Measurements from ENCODE around the gene DFFB. TPM values are rescaled to one million over a fixed set of nuclear protein-coding genes. Genes with fewer than 3 reads are reported as not detected.

Gene DFFB
- total RNA-seq, 4 donors from 2014 or later: 7.4 to 18.3 (median 15.7) TPM; not detected in 1

GRCh38 chr1:3925762-3926161 lies 68.5 kb downstream of the DFFB start:
- H3K27ac ChIP-seq: no peak overlapping the region
- TF ChIP-seq POLR2A (IDR thresholded peaks at IDR 0.05) (no peak), CTCF (IDR thresholded peaks at IDR 0.05) (no peak), EP300 (IDR thresholded peaks at IDR 0.05; ENCODE audit: low read depth) (no peak), POLR2AphosphoS5 (IDR thresholded peaks at IDR 0.05) (no peak)
- DNase-seq: no peak
- no peaks in the 10 kb centered on the region for H3K36me3 ChIP-seq
- H3K4me3 ChIP-seq: no peak overlapping the region
- no peaks in the 10 kb centered on the region for H3K9me3 ChIP-seq
- H3K27me3 ChIP-seq: no peaks in the 10 kb centered on the region
- no peaks in the 10 kb centered on the region for H3K4me1 ChIP-seq
- in situ Hi-C loops (cut with MboI; ENCODE audit: low pct_ligation_motif_present in 1 of 4, low pct_unique_long_range_greater_than_20kb in 1 of 4, low sequenced_read_pairs in 3 of 4): no loop called here
- intact Hi-C loops (cut with DNase I; ENCODE audit: low total_unique reads): no loop called here
- WGBS, 2 donors (ENCODE audit: low coverage in 1 of 2): 60 to 84% methylated on average over 1 to 8 of the region's 8 CpGs

- DNase-seq: no peak
- Histone ChIP-seq H3K4me3 (no peak overlapping the region), H3K9me3 (no peaks in the 10 kb centered on the region), H3K4me1 (no peaks in the 10 kb centered on the region), H3K27ac (no peak overlapping the region), H3K27me3 (peaks cover 3% of the 10 kb centered on the region), H3K36me3 (no peaks in the 10 kb centered on the region)
- in situ Hi-C loops (cut with MboI; ENCODE audit: low pct_ligation_motif_present in 1 of 4, low pct_unique_long_range_greater_than_20kb in 1 of 4, low sequenced_read_pairs in 3 of 4): no loop called here
- no peak for TF ChIP-seq POLR2A (IDR thresholded peaks at IDR 0.05)
- TF ChIP-seq EP300 (IDR thresholded peaks at IDR 0.05; ENCODE audit: low read depth): no peak
- no peak for TF ChIP-seq POLR2AphosphoS5 (IDR thresholded peaks at IDR 0.05)
- no peak for TF ChIP-seq CTCF (IDR thresholded peaks at IDR 0.05)
- intact Hi-C loops (cut with DNase I; ENCODE audit: low total_unique reads): no loop called here
Observed at GRCh38 chr1:3926956-3927355, 69.7 kb downstream of the DFFB start.

- peaks cover 11% of the 10 kb centered on the region for H3K27me3 ChIP-seq
- no peak overlapping the region for H3K4me3 ChIP-seq
- no peak for DNase-seq
- no peaks in the 10 kb centered on the region for H3K4me1 ChIP-seq
- no peaks in the 10 kb centered on the region for H3K36me3 ChIP-seq
- intact Hi-C loops (cut with DNase I; ENCODE audit: low total_unique reads): no loop called here
- in situ Hi-C loops (cut with MboI; ENCODE audit: low pct_ligation_motif_present in 1 of 4, low pct_unique_long_range_greater_than_20kb in 1 of 4, low sequenced_read_pairs in 3 of 4): no loop called here
- WGBS, 2 donors (ENCODE audit: low coverage in 1 of 2): 74% methylated on average over 11 of the region's 11 CpGs; no CpG with 5 or more reads in 1 of the 2 donors
- H3K9me3 ChIP-seq: no peaks in the 10 kb centered on the region
- no peak for TF ChIP-seq POLR2A (IDR thresholded peaks at IDR 0.05)
- no peak for TF ChIP-seq CTCF (IDR thresholded peaks at IDR 0.05)
- TF ChIP-seq POLR2AphosphoS5 (IDR thresholded peaks at IDR 0.05): no peak
- TF ChIP-seq EP300 (IDR thresholded peaks at IDR 0.05; ENCODE audit: low read depth): no peak
- H3K27ac ChIP-seq: no peak overlapping the region
Observed at GRCh38 chr1:3928586-3928985, 71.3 kb downstream of the DFFB start.

GRCh38 chr1:3929126-3929525 lies 71.8 kb downstream of the DFFB start:
- no peak overlapping the region for H3K27ac ChIP-seq
- H3K4me3 ChIP-seq: no peak overlapping the region

More at GRCh38 chr1:3929126-3929525, 71.8 kb downstream of the DFFB start:
- Histone ChIP-seq H3K36me3 (no peaks in the 10 kb centered on the region), H3K9me3 (no peaks in the 10 kb centered on the region), H3K27me3 (peaks cover 11% of the 10 kb centered on the region), H3K4me1 (no peaks in the 10 kb centered on the region)
- intact Hi-C loops (cut with DNase I; ENCODE audit: low total_unique reads) (no loop called here), in situ Hi-C loops (cut with MboI; ENCODE audit: low pct_ligation_motif_present in 1 of 4, low pct_unique_long_range_greater_than_20kb in 1 of 4, low sequenced_read_pairs in 3 of 4) (no loop called here)
- no peak for DNase-seq
- TF ChIP-seq POLR2AphosphoS5 (IDR thresholded peaks at IDR 0.05) (no peak), CTCF (IDR thresholded peaks at IDR 0.05) (no peak), POLR2A (IDR thresholded peaks at IDR 0.05) (no peak), EP300 (IDR thresholded peaks at IDR 0.05; ENCODE audit: low read depth) (no peak)
- WGBS, 2 donors (ENCODE audit: low coverage in 1 of 2): 64 to 69% methylated on average over 3 to 5 of the region's 5 CpGs
